GM21360 (cell line): ENCODE data around the gene HCN1.

ENCODE experiments used
- ATAC-seq: cut with Tn5 transposase; IDR thresholded peaks from one replicate; pipeline ENCODE4 v1.9.1; 2021; ENCODE audit warnings: mild to moderate bottlenecking, moderate library complexity; ENCODE audit not compliant: unreplicated experiment

Gene HCN1

DNA sequence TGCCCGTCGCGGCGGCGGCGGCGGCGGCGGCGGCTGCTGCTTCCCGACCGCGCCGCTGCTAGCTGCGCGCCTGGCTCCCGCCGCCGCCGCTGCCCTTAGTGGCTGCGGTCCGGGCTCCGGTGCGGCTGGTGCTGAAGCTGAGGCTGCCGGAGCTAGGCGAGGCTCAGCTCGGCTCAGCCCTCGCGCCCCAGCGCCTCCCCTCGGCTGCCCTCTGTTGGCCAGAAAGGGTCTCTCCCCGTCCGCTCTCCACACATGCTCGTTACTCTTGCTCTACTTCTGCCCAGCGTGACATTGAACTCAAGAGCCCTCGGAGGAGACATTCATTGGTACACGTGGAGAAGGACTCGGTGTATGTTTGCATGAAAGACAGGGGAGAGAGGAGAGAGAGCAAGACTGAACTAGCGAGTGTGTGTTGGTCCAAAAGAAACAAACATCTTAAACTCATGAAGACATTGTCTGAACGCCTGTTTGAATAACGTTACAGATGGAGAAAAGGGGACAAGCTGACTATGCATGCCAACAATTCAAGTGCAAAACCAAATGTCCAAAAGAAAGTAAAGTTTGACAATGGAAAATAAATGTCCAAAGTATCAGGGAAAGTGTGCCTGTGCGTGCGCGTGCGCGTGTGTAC lies at the start of gene HCN1:
HCN1 (minus strand) TSS at position 175 of the 631 bp plus-strand sequence.
- ATAC-seq: peak; percentile 99

DNA sequence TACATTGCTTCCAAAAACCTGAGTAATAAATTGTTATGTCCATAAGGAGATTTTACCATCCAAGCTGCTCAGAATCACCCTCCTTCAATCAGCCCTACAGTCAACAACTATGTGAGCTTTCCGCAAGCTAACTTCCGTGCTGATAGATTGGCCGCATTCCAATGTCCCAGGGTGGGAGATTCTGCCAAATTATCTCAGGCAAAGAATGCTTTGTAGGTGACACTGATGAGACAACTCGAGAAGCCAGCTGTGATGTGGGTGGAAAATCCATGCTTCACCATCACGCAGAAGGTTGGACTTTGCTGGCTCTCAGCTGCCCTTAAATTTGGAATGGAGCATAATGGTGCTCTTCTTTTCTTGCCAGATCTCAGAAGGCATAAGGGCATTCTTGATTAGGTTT lies 44.9 kb upstream of the HCN1 start:
- ATAC-seq: no peak

DNA sequence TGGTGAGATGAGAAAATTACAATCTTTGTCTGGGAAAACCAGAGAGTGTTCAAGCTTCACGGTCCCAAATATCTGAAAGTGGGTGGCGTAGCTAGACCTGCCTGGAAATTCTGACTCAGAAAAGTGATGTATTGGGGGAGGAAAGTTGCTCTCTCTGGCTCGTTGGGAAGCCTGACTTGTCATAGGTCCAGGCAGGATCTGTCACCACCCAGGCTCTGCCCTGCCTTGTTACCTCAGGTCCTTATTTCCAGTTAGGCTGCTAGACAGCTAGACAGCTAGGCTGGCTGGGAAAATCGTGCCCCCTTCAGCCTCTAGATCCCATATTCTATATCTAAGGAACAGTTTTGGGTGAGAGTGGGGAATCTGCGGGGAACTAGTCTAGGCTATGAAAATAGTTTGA lies 41.0 kb upstream of the HCN1 start:
- no peak for ATAC-seq

DNA sequence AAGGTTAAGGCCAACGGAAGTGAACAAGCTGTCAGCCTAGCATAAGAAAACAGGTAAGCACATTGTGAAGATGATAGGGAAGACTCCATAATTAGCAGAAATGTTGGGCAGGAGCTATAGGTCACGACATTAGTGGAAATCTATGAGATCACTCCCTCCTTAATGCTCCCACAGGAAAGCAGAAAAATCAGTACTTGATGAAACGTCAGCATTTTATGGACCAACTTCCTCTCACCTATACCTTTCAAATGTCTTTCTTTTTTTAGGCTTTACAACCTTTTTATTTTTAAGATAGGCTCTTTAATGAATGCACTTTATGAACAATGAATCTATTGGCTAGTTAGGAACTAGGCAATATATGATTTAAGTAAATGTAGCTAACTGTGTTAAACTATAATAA lies 29.4 kb upstream of the HCN1 start:
- ATAC-seq: no peak

DNA sequence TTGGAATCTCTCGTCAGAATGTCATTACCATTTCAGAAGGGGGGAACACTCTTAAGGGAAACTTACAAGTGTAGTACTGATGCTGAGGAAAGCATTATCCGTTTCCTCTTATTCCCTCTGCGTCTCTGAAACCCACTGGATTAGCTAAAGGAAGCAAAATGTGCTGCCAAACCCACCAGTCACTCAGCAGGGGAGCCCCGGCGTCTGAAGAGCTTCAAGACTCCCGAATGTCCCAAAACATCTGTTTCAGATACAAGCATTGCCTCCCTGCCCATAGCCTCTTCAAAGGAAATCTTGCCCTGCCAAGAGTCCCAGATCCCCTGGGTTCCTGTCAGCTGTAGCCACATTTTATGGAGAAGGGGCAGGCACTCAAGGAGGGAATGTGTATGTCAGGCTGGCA lies 1.0 kb upstream of the HCN1 start:
- ATAC-seq: no peak

DNA sequence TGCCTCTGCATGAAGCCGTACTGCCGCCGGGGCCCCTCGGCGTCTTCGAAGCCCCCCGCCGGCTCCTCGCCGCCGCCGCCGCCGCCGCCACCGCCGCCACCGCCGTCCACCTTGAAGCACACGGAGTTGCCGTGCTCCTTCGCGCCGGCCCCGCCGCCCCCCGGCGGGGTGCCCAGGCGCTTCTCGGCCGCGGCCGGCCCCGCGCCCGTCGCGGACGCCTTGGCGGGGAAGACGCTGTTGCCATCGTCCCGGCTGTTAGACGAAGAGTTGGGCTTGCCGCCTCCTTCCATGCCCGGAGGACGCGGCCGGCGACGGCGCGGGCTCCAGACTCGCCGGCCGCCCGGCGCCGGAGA lies 400 bp downstream of the HCN1 start:
- no peak for ATAC-seq

DNA sequence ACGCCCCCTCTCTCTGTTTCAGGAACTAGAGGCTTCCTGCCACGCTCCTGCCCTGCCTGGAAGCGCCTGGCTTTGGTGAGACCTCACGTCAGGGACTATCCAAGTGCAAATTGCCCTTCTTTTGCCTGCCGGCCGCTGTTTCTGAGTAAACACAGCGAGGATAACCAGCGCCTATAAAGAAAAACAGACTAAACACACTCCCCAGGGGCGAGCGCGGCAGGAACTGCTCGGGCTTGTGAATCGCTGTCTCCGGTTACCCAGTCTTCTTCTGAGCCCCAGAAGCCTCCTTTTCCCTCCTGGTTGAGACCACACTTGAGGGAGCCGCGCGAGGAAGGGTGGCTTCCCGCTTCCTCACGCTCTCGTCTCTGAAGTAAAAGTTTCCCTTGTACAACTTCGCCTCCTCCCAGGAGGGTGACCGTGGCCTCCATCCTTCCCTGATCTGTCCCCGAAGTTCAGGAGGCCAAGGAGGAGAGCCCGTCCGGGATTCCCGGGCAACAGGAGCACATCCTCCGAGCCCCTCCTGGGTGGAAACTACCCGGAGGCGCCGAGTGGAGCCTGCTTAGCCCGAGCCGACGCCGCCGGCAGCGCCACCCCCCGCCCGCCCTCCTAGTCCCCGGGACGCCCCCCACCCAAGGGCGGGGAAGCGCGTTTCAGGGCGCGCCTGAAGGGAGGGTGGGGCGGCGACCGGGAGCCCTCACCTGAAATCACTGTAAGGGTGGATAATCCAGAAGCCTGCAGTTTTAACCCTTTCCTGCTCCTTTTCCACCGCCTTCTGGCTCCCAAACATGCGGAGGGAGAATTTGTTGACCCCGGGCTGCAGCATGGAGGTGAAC lies 993 bp downstream of the HCN1 start:
- no peak for ATAC-seq

DNA sequence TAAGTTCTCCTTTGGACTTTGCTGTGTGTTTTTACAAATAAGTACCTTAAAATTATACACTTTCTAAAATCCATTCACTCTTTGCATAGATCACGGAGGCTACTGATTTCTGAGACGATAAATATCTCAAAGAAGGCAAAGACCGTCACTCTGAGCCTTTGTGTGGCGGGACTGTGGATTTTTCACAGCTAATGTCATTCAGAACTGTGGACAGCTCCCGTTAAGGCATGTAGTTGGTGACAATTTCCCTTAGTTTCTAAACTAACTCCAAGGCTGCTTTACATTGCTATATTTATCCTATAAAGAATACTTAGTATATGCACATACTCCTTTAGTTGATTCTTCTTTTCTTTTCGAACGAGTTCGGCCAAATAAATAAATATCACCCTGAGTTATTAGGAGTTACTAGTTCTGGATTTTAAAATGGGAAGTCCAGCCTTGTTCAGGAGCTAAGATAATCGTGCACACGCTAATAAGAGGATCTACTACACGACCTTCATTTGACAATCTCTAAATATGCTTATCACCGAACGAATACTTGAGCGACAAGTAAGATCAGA lies 1.8 kb downstream of the HCN1 start:
- ATAC-seq: no peak

DNA sequence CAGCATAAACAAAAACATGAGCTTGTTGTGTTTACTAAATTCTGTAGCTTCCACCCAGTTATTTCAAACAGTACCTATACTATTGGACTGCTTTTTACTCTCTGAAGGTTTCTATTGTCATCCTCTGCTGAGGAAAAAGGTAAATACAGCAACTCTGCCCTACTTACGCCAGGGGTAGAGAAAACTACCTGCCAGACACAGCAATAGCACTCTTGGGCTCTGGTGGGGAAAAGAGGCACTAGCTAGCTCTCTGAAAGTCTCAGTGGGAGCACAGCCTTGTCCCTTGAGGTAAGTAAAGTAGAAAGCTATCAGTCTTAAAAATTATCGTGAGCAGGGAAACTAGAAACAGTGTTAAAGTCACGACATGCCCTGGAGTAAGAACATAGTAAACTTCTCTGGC lies 3.7 kb downstream of the HCN1 start:
- ATAC-seq: no peak

DNA sequence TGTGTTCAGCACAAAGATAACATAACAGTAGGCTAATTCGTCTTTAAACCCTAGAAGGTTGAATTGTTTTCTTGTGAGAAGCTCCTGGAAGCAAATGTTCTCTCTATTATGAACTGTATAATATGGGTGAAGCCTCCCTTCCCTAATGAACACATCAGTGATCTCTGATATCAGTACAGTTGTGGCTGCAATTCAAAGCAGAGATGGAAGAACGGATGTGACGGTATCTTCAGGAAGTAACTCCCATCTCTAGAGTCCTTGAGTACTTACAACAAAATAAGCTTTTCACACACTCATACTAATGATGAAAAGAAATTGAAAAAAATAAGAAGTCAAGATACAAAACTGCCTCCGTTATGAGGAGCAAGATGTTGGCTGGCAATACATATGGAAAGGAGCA lies 4.5 kb downstream of the HCN1 start:
- ATAC-seq: no peak

DNA sequence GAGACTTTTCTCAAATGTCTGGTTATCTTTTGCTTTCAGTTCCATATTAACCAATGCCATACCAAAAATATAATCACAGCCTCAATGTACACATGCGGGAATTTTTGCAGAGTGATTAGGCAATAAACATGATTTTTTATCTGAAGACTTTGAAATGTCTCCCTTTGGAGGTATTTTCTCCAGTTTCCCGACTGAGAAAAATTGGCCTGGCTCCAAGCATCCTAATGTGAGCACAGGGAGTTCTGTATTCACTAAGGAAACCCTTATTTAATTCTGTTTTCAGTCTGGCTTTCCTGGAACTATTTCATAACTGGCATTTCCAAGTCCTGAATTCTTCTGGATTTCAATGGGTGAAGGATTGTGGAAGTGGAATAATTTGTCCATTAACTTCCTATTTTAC lies 8.5 kb downstream of the HCN1 start:
- no peak for ATAC-seq

DNA sequence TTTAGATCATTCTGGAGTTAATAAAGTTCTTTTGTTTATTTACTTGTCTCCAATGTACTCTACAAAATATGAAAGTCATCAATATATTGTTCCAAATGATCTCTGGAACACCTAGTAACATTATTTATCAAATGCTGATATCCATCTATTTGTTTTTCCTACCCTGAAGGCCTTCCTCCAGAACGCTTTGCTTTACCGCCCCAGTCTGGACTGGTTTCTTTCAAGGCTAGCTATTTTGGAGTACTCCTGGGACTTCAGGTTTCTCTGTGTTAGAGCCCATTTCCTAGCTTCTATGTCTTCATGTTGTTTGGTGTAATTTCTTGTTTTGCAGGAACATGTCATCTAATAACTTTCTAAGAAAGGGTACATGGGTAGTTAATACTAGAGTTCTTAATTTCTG lies 9.6 kb downstream of the HCN1 start:
- ATAC-seq: no peak

DNA sequence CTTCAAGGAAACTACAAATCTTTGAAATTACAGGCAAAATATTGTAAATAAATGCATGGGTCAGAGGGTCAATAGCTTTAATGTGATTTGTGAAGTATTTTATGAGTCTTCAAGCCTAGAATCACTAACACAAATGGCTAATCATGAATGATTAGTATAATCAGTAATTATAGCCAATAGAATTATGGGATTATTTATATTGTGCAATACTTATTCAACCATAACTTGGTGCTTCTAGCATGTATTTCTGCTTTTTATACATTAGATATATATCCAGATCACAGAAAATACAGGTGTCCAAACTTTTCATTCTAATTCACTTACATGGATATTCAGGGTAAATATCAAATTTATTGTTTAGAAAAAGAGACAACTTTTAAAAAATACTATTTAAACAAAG lies 12.1 kb downstream of the HCN1 start:
- no peak for ATAC-seq

DNA sequence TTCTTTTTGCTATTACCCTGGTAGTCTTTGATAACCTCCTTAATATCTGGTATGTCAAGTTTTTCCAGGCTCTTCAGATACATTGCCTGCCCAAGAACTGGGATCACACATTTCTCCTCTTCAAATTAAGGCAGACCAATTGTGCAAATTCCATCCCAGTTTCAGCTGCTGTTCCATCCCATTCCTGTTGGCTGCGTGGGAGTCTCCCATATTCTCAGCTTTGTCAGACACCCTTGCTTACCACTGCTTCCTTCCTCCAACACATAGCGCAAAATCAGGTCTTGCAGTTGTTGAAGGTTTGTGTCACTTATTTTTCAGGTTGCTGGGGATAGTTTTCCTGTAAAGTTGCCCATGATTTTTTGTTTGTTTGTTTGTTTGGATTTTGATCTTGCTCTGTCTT lies 15.2 kb downstream of the HCN1 start:
- ATAC-seq: no peak

DNA sequence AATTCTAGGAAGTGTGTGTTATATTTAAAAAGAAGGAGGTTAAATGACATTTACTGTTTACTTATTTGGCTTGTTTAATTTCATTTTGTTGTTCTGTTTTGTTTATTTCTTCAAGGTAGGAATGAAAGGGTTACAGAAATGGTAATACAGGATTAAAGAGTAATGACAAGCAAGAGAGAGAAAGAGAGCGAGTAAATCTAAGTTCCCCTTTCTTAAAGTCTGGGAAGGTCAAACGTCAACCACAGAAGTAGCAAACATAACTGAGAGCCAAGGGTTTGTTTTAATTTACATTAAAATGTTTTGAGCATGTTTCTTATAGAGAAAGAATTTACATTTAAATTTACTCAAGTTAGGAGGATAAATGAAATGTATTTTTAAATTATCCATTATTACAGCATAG lies 18.7 kb downstream of the HCN1 start:
- no peak for ATAC-seq

DNA sequence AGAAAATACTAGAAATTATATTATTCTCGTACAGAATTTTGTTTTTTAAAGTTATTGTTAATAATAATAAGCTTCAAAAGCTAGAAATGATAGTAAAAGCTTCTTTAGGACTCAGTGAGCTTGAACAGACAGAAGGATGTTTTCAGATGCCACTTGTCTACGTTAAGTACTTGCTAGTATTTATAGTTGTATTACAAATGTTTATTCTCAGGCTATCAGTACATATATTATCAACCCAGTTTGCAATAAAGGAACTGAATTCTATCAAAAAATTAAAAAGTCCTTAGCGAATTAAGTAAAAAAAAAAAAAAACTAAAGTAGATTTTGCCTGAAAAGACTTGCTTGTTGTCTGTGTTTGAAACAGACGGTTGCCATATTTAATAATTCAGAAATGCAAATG lies 23.9 kb downstream of the HCN1 start:
- no peak for ATAC-seq

DNA sequence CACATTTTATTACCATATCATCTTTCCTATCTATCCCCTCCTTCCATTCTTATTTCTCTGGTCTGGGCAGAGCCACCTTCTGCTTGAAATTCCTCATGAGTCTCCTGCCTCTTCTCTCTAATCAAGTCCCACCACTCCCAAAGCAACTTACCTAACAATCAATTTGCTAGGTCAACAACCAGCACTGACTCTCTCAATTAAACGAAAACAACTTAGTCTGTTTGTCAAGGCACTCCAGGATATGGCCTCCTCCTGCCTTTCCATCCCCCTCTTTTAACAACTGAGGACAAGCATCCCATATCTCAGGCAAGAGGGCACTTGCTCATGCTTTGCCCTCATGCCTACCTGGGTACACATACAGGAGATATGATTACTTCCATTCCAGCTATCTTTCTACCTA lies 47.4 kb downstream of the HCN1 start:
- no peak for ATAC-seq

DNA sequence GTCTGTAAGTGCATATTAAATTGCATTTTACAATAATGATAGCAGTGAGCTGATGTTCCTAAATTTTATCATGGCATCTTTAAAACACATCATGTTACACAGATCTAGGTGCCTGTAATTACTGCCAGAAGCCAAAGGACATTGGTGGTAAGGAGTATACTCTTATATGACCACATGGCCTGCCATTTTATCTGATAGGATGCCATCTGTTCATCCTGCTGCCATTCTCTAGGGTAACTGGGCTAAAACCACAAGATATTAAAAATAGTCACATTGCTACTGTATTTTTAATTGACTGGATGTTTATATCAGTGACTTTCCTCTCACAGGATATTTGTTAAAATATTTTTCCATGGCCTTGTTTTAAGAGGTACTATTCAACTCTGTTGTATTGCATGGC lies 53.1 kb downstream of the HCN1 start:
- ATAC-seq: no peak

DNA sequence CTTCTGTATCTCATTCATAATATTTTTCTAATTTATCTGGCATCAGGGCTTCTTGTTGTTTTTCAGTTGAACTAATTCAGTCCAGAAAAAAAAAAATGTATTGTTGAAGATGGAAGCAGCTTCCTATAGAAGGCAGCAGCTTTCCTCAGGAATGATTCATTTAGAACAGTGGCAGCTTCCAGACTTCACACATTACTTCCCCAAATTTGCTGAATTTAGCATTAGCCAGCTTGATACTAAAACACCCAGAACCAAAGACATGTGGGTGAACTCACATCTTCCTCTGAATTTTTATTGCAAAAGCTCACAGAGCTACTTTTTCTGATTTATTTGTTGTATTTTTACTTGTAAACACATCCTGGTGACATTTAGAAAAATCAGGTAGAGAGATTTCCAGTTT lies 53.8 kb downstream of the HCN1 start:
- no peak for ATAC-seq

DNA sequence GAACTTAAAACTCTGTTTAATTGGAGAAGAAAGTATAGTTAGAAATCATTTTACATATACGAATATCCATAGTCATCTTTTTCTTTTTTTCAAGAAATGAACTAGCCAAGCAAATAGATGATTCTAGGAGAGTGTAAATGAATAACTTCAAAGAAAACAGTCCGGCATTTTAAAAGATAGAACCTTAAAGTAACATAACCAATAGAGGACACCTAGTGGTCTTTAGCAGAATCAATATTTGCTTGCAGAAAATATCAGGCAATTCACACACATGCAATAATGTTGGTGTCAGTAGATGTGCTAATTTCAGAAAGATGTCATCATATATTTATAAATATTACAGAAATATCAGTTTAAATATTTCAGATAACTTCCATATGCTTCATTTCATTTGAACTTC lies 57.1 kb downstream of the HCN1 start:
- no peak for ATAC-seq

DNA sequence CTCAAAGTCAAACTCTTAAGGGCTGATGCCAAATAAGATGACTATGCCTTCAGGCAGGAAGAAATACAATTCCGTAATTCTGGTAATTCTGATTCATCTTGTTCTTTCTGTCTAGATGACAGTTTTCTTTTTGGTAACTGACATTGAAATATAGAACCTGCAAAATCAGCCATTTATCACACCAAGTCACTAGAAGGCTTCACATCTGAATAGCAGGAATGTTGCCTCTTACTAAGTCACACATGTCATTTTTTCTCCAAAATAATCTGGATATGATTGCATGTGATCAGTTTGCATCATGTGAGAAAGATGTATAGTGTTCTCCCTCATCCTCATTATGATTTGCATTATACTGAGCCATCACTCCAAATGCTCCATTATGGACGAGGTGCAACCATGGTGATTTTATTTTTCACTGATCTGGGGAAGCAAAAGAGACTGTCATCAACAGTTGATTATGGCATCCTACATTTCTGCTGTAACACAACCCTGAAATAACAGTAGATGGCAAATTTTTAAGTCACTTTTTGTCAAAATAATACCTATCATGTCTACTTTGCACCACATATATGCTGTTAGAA lies 69.0 kb downstream of the HCN1 start:
- no peak for ATAC-seq

DNA sequence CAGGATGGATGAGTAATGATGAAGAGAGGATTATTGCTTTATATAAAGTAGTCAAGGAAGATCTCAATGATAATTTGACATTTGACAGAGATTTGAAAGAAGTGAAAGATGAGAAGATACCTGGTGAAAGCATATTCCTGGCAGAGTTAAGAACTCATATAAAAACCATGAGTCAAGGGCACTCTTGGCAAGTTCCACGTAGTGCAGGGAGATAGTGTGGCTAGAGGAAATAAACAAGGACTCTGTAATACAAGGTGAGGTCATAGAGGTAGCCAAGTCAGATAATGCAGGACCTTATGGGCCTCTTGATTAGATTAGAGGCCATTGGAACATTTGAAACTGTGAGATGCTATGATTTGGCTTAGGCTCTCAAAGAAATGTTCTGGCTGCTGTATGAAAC lies 72.3 kb downstream of the HCN1 start:
- ATAC-seq: no peak
